ENCODE results near the gene CYP2B6.
"Not testable (repeated sequence)": the region's sequence is repeated elsewhere in the genome, so short reads cannot be mapped to it uniquely, and the experiment has no call there.

Gene CYP2B6

GRCh38 chr19:41031916-41032315 lies 40.8 kb downstream of the CYP2B6 start:
- DNase-seq, result no peak

- DNase-seq, result not testable (repeated sequence)
Measured at GRCh38 chr19:41033324-41033723, 42.2 kb downstream of the CYP2B6 start.

- DNase-seq, result no peak
Measured at GRCh38 chr19:41039806-41040205, 48.7 kb downstream of the CYP2B6 start.

GRCh38 chr19:41045095-41045494 lies 54.0 kb downstream of the CYP2B6 start:
- not testable (repeated sequence) for DNase-seq

- no peak for DNase-seq
Measured at GRCh38 chr19:41050426-41050825, 59.3 kb downstream of the CYP2B6 start.

GRCh38 chr19:41052162-41052561 lies 61.1 kb downstream of the CYP2B6 start:
- DNase-seq, result not testable (repeated sequence)

GRCh38 chr19:41053331-41053730 lies 62.2 kb downstream of the CYP2B6 start:
- DNase-seq, result not testable (repeated sequence)

- DNase-seq, result peak; percentile 4
Measured at GRCh38 chr19:41064974-41065569, 74.0 kb downstream of the CYP2B6 start.
